Measurements from ENCODE around the gene MYPOP. TPM values are rescaled to one million over a fixed set of nuclear protein-coding genes. Genes with fewer than 3 reads are reported as not detected.

The MYPOP gene
- total and polyA plus RNA-seq, 2 of the 13 experiments (the other 11 are each of a cell fraction or from before 2014, with no cell fraction given): 2.3 to 2.7 TPM

- TF ChIP-seq ZNF687 (CRISPR knock-in tag; IDR thresholded peaks at IDR 0.05) (peak; percentile 64), U2AF1 (optimal IDR thresholded peaks at IDR 0.05; ENCODE audit: low read depth, low read length) (no peak), MEF2D (CRISPR knock-in tag; IDR thresholded peaks at IDR 0.05) (peak; percentile 69), HMG20A (CRISPR knock-in tag; IDR thresholded peaks at IDR 0.05; ENCODE audit: borderline replicate concordance) (no peak), JUNB (CRISPR knock-in tag; IDR thresholded peaks at IDR 0.05; ENCODE audit: borderline replicate concordance) (no peak), DR1 (CRISPR knock-in tag; IDR thresholded peaks at IDR 0.05) (0 out of 2 replicates have a peak, but pooled peaks have one; percentile 5), ZNF17 (CRISPR knock-in tag; IDR thresholded peaks at IDR 0.05) (no peak), HNRNPLL (IDR thresholded peaks at IDR 0.05; ENCODE audit: low read depth, low read length, poor library complexity, severe bottlenecking) (peak; percentile 9), ZNF33B (CRISPR knock-in tag; IDR thresholded peaks at IDR 0.05) (no peak), FUBP1 (CRISPR knock-in tag; IDR thresholded peaks at IDR 0.05; ENCODE audit: borderline replicate concordance) (no peak), ZBTB8A (CRISPR knock-in tag; IDR thresholded peaks at IDR 0.05; ENCODE audit: borderline replicate concordance, low read depth) (no peak), ETV5 (CRISPR knock-in tag; IDR thresholded peaks at IDR 0.05; ENCODE audit: borderline replicate concordance) (peak; percentile 56; the same call in 1 of the 2 replicates), ZNF253 (CRISPR knock-in tag; IDR thresholded peaks at IDR 0.05; ENCODE audit: borderline replicate concordance) (no peak), ZNF121 (CRISPR knock-in tag; IDR thresholded peaks at IDR 0.05) (no peak), PHF5A (CRISPR knock-in tag; IDR thresholded peaks at IDR 0.05; ENCODE audit: low read depth, unreplicated experiment) (peak; percentile 70), TGIF2 (CRISPR knock-in tag; IDR thresholded peaks at IDR 0.05) (no peak), ZSCAN31 (CRISPR knock-in tag; IDR thresholded peaks at IDR 0.05; ENCODE audit: low read depth) (no peak; the same call in 1 of the 2 replicates)
- TF ChIP-seq, protein P1, sequence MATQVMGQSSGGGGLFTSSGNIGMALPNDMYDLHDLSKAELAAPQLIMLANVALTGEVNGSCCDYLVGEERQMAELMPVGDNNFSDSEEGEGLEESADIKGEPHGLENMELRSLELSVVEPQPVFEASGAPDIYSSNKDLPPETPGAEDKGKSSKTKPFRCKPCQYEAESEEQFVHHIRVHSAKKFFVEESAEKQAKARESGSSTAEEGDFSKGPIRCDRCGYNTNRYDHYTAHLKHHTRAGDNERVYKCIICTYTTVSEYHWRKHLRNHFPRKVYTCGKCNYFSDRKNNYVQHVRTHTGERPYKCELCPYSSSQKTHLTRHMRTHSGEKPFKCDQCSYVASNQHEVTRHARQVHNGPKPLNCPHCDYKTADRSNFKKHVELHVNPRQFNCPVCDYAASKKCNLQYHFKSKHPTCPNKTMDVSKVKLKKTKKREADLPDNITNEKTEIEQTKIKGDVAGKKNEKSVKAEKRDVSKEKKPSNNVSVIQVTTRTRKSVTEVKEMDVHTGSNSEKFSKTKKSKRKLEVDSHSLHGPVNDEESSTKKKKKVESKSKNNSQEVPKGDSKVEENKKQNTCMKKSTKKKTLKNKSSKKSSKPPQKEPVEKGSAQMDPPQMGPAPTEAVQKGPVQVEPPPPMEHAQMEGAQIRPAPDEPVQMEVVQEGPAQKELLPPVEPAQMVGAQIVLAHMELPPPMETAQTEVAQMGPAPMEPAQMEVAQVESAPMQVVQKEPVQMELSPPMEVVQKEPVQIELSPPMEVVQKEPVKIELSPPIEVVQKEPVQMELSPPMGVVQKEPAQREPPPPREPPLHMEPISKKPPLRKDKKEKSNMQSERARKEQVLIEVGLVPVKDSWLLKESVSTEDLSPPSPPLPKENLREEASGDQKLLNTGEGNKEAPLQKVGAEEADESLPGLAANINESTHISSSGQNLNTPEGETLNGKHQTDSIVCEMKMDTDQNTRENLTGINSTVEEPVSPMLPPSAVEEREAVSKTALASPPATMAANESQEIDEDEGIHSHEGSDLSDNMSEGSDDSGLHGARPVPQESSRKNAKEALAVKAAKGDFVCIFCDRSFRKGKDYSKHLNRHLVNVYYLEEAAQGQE (IDR thresholded peaks at IDR 0.05; ENCODE audit: borderline replicate concordance in 1 of 2, low read depth in 1 of 2, low read length in 2 of 2): no peak
Measured at GRCh38 chr19:45886427-45887199, 15.8 kb downstream of the MYPOP start (continued).
